Ovary (tissue), 3 donors: ENCODE results near the gene PBRM1.

Experiments
- CTCF ChIP-seq, 3 donors: fragments of 450-650 bp in 2 of 3; fragments of 200-600 bp in 1 of 3; IDR thresholded peaks; one replicate each; pipeline versions ENCODE4 v1.5.1 to v1.8.0; 2016 to 2022; ENCODE audit warnings: antibody characterized with exemption in 3 of 3, mild to moderate bottlenecking in 1 of 3
- EP300 ChIP-seq: sonication (generic); formaldehyde crosslinking; IDR thresholded peaks from one replicate; pipeline ENCODE4 v1.6.1; 2017; ENCODE audit warnings: antibody characterized with exemption
- donor health status: DM: no; HTN: no; CAD: no.

GRCh38 chr3:52710512-52710911, 24.8 kb upstream of the PBRM1 start:
- TF ChIP-seq EP300 (no peak), CTCF (IDR thresholded peaks at IDR 0.05) (no peak)
